ENCODE data around the gene C1orf87.

GRCh38 chr1:59952065-59952464 is 121.5 kb downstream of the C1orf87 start:
- TF ChIP-seq EZH2 (IDR thresholded peaks at IDR 0.05): no peak
- no peak for TF ChIP-seq POLR2AphosphoS5 (IDR thresholded peaks at IDR 0.05; ENCODE audit: borderline replicate concordance, low read depth, low read length)

Measured in SK-N-MC (cell line).